ENCODE results near the gene DICER1. TPM values are rescaled to one million over a fixed set of nuclear protein-coding genes. Genes with fewer than 3 reads are reported as not detected.

The DICER1 gene
- total RNA-seq, 1 donor from 2014 or later, result 64.0 TPM

DNA sequence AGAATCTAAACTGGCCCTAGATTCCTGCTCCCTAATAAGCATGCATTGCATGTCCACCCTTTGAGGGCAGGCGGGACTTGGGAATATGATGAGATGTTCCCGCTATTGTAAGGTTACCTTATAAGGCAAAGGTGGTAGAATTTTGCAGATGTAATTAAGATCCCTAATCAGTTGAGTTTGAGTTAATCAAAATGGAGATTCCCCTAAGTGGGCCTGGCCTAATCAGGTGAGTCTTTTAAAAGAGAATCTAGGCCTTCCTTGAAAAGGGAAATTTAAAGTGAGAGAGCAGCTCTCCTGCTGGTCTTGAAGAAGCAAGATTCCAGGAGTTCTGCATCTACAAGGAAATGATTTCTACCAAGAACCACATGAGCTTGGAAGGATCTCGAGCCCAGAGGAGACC lies 83.4 kb downstream of the DICER1 start:
- DNase-seq (ENCODE audit: low spot score), result no peak
- Mint-ChIP-seq H3K4me1 (ENCODE audit: low read depth) (no peaks in the 10 kb centered on the region), H3K9me3 (no peaks in the 10 kb centered on the region), H3K36me3 (ENCODE audit: low read depth) (no peaks in the 10 kb centered on the region), H3K4me3 (ENCODE audit: low read depth) (no peak overlapping the region), H3K27ac (no peak overlapping the region), H3K27me3 (ENCODE audit: low read depth) (peaks cover 2% of the 10 kb centered on the region)
- intact Hi-C loops (cut with micrococcal nuclease), result no loop called here

- no peak overlapping the region for H3K4me3 Mint-ChIP-seq (ENCODE audit: low read depth)
- H3K27ac Mint-ChIP-seq, result no peak overlapping the region
- peaks cover 2% of the 10 kb centered on the region for H3K27me3 Mint-ChIP-seq (ENCODE audit: low read depth)
- DNase-seq (ENCODE audit: low spot score), result no peak
- intact Hi-C loops (cut with micrococcal nuclease), result no loop called here
- H3K9me3 Mint-ChIP-seq, result no peaks in the 10 kb centered on the region
- H3K36me3 Mint-ChIP-seq (ENCODE audit: low read depth), result no peaks in the 10 kb centered on the region
- H3K4me1 Mint-ChIP-seq (ENCODE audit: low read depth), result no peaks in the 10 kb centered on the region
Observed at GRCh38 chr14:95072310-95072905, 84.9 kb downstream of the DICER1 start.

DNA sequence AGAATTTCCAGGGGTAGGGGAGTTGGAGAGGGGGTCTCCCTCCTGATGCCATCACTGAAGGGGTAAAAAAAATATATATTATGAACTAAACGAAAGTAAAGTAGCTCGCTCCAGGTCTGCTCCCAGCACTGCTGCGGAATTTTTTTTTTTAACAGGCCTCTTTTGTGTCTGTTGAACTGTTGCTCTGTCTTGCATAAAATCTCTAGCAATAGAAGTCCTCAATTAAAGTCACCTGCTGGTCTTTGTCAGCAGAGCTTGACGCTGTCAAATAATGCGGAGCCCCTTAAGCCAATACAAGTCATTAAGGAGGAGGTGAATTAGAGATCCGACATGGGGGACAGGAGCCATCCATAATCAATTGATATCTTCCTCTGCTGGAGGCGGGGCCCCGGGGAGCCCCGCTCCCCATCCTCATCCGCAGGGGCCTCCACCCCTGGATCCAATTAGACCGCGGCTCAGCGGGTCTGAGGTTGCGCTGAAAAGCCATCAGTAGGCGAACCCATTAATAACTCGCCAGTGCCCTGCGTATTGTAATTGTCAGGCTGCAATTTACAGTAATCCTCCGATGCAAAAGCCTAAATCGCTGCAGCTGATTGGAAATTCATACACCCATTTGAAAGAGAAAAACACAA lies 85.6 kb downstream of the DICER1 start:
- Mint-ChIP-seq H3K27me3 (ENCODE audit: low read depth) (peaks cover 2% of the 10 kb centered on the region), H3K36me3 (ENCODE audit: low read depth) (no peaks in the 10 kb centered on the region), H3K4me3 (ENCODE audit: low read depth) (no peak overlapping the region), H3K27ac (no peak overlapping the region), H3K9me3 (no peaks in the 10 kb centered on the region), H3K4me1 (ENCODE audit: low read depth) (no peaks in the 10 kb centered on the region)
- DNase-seq (ENCODE audit: low spot score), result no peak
- intact Hi-C loops (cut with micrococcal nuclease), result no loop called here

GRCh38 chr14:95070748-95071435 lies 86.4 kb downstream of the DICER1 start:
- Mint-ChIP-seq H3K27me3 (ENCODE audit: low read depth) (peaks cover 2% of the 10 kb centered on the region), H3K27ac (no peak overlapping the region), H3K4me1 (ENCODE audit: low read depth) (no peaks in the 10 kb centered on the region), H3K36me3 (ENCODE audit: low read depth) (no peaks in the 10 kb centered on the region), H3K4me3 (ENCODE audit: low read depth) (no peak overlapping the region), H3K9me3 (no peaks in the 10 kb centered on the region)
- DNase-seq (ENCODE audit: low spot score), result no peak
- intact Hi-C loops (cut with micrococcal nuclease), result no loop called here

- H3K27ac Mint-ChIP-seq, result no peak overlapping the region
- no peaks in the 10 kb centered on the region for H3K36me3 Mint-ChIP-seq (ENCODE audit: low read depth)
- H3K4me3 Mint-ChIP-seq (ENCODE audit: low read depth), result no peak overlapping the region
- H3K9me3 Mint-ChIP-seq, result no peaks in the 10 kb centered on the region
- peaks cover 2% of the 10 kb centered on the region for H3K27me3 Mint-ChIP-seq (ENCODE audit: low read depth)
- intact Hi-C loops (cut with micrococcal nuclease), result no loop called here
- no peaks in the 10 kb centered on the region for H3K4me1 Mint-ChIP-seq (ENCODE audit: low read depth)
- DNase-seq (ENCODE audit: low spot score), result no peak
Observed at GRCh38 chr14:95069547-95069946, 87.8 kb downstream of the DICER1 start.

- H3K9me3 Mint-ChIP-seq, result no peaks in the 10 kb centered on the region
Observed at GRCh38 chr14:95069018-95069417, 88.3 kb downstream of the DICER1 start.

GRCh38 chr14:95068521-95068920 lies 88.8 kb downstream of the DICER1 start:
- intact Hi-C loops (cut with micrococcal nuclease), result no loop called here
- no peak overlapping the region for H3K4me3 Mint-ChIP-seq (ENCODE audit: low read depth)
- no peak overlapping the region for H3K27ac Mint-ChIP-seq
- H3K9me3 Mint-ChIP-seq, result no peaks in the 10 kb centered on the region
- H3K27me3 Mint-ChIP-seq (ENCODE audit: low read depth), result peaks cover 2% of the 10 kb centered on the region
- H3K4me1 Mint-ChIP-seq (ENCODE audit: low read depth), result no peaks in the 10 kb centered on the region
- no peak for DNase-seq (ENCODE audit: low spot score)
- H3K36me3 Mint-ChIP-seq (ENCODE audit: low read depth), result no peaks in the 10 kb centered on the region

More at GRCh38 chr14:95069018-95069417, 88.3 kb downstream of the DICER1 start:
- no peak overlapping the region for H3K4me3 Mint-ChIP-seq (ENCODE audit: low read depth)
- H3K4me1 Mint-ChIP-seq (ENCODE audit: low read depth), result no peaks in the 10 kb centered on the region
- DNase-seq (ENCODE audit: low spot score), result no peak
- H3K36me3 Mint-ChIP-seq (ENCODE audit: low read depth), result no peaks in the 10 kb centered on the region
- intact Hi-C loops (cut with micrococcal nuclease), result no loop called here
- H3K27me3 Mint-ChIP-seq (ENCODE audit: low read depth), result peaks cover 2% of the 10 kb centered on the region
- H3K27ac Mint-ChIP-seq, result no peak overlapping the region

GRCh38 chr14:95068080-95068479 lies 89.2 kb downstream of the DICER1 start:
- no peak for DNase-seq (ENCODE audit: low spot score)
- Mint-ChIP-seq H3K9me3 (no peaks in the 10 kb centered on the region), H3K36me3 (ENCODE audit: low read depth) (no peaks in the 10 kb centered on the region), H3K27me3 (ENCODE audit: low read depth) (peaks cover 2% of the 10 kb centered on the region), H3K4me3 (ENCODE audit: low read depth) (no peak overlapping the region), H3K27ac (no peak overlapping the region), H3K4me1 (ENCODE audit: low read depth) (no peaks in the 10 kb centered on the region)
- intact Hi-C loops (cut with micrococcal nuclease), result no loop called here

GRCh38 chr14:95067526-95067925 lies 89.8 kb downstream of the DICER1 start:
- H3K27me3 Mint-ChIP-seq (ENCODE audit: low read depth), result no peaks in the 10 kb centered on the region
- intact Hi-C loops (cut with micrococcal nuclease), result no loop called here
- H3K9me3 Mint-ChIP-seq, result no peaks in the 10 kb centered on the region
- DNase-seq (ENCODE audit: low spot score), result no peak
- H3K4me3 Mint-ChIP-seq (ENCODE audit: low read depth), result no peak overlapping the region
- no peaks in the 10 kb centered on the region for H3K4me1 Mint-ChIP-seq (ENCODE audit: low read depth)
- H3K36me3 Mint-ChIP-seq (ENCODE audit: low read depth), result no peaks in the 10 kb centered on the region
- H3K27ac Mint-ChIP-seq, result no peak overlapping the region

GRCh38 chr14:95066427-95066986 lies 90.8 kb downstream of the DICER1 start:
- no peaks in the 10 kb centered on the region for H3K36me3 Mint-ChIP-seq (ENCODE audit: low read depth)
- no peaks in the 10 kb centered on the region for H3K4me1 Mint-ChIP-seq (ENCODE audit: low read depth)
- no peak overlapping the region for H3K4me3 Mint-ChIP-seq (ENCODE audit: low read depth)
- H3K9me3 Mint-ChIP-seq, result no peaks in the 10 kb centered on the region
- no peak for DNase-seq (ENCODE audit: low spot score)
- intact Hi-C loops (cut with micrococcal nuclease), result no loop called here
- no peaks in the 10 kb centered on the region for H3K27me3 Mint-ChIP-seq (ENCODE audit: low read depth)
- no peak overlapping the region for H3K27ac Mint-ChIP-seq

GRCh38 chr14:95065411-95065810 lies 91.9 kb downstream of the DICER1 start:
- Mint-ChIP-seq H3K4me1 (ENCODE audit: low read depth) (no peaks in the 10 kb centered on the region), H3K36me3 (ENCODE audit: low read depth) (no peaks in the 10 kb centered on the region), H3K4me3 (ENCODE audit: low read depth) (no peak overlapping the region), H3K27me3 (ENCODE audit: low read depth) (no peaks in the 10 kb centered on the region), H3K9me3 (no peaks in the 10 kb centered on the region), H3K27ac (no peak overlapping the region)
- intact Hi-C loops (cut with micrococcal nuclease), result no loop called here
- no peak for DNase-seq (ENCODE audit: low spot score)

- Mint-ChIP-seq H3K27me3 (ENCODE audit: low read depth) (no peaks in the 10 kb centered on the region), H3K4me1 (ENCODE audit: low read depth) (no peaks in the 10 kb centered on the region), H3K36me3 (ENCODE audit: low read depth) (no peaks in the 10 kb centered on the region), H3K4me3 (ENCODE audit: low read depth) (no peak overlapping the region), H3K9me3 (no peaks in the 10 kb centered on the region), H3K27ac (no peak overlapping the region)
- DNase-seq (ENCODE audit: low spot score), result no peak
- intact Hi-C loops (cut with micrococcal nuclease), result no loop called here
Observed at GRCh38 chr14:95064734-95065133, 92.6 kb downstream of the DICER1 start.

GRCh38 chr14:95064256-95064655 lies 93.1 kb downstream of the DICER1 start:
- DNase-seq (ENCODE audit: low spot score), result no peak
- no peaks in the 10 kb centered on the region for H3K36me3 Mint-ChIP-seq (ENCODE audit: low read depth)
- H3K4me1 Mint-ChIP-seq (ENCODE audit: low read depth), result peaks cover under 1% of the 10 kb centered on the region
- intact Hi-C loops (cut with micrococcal nuclease), result no loop called here
- no peaks in the 10 kb centered on the region for H3K27me3 Mint-ChIP-seq (ENCODE audit: low read depth)
- no peak overlapping the region for H3K4me3 Mint-ChIP-seq (ENCODE audit: low read depth)
- H3K27ac Mint-ChIP-seq, result no peak overlapping the region
- no peaks in the 10 kb centered on the region for H3K9me3 Mint-ChIP-seq

Measured in activated T-helper 2 cell treated with anti-CD3 and anti-CD28 coated beads, Interferon-gamma antibody, Interleukin-2, Interleukin-4, amounts not matched to agents 10 μg/mL and 5 μg/mL and 100 μg/mL, durations not matched to agents 14 hours and 24 hours and 36 hours (primary cell).